ENCODE results near the gene ZNF747. TPM values are rescaled to one million over a fixed set of nuclear protein-coding genes. Genes with fewer than 3 reads are reported as not detected.
A peak's percentile ranks its signal among the peaks of the same experiment; 100 is the strongest.

ZNF747 gene
- total RNA-seq, 2 donors from 2014 or later = 15.8 to 22.6 TPM

DNA sequence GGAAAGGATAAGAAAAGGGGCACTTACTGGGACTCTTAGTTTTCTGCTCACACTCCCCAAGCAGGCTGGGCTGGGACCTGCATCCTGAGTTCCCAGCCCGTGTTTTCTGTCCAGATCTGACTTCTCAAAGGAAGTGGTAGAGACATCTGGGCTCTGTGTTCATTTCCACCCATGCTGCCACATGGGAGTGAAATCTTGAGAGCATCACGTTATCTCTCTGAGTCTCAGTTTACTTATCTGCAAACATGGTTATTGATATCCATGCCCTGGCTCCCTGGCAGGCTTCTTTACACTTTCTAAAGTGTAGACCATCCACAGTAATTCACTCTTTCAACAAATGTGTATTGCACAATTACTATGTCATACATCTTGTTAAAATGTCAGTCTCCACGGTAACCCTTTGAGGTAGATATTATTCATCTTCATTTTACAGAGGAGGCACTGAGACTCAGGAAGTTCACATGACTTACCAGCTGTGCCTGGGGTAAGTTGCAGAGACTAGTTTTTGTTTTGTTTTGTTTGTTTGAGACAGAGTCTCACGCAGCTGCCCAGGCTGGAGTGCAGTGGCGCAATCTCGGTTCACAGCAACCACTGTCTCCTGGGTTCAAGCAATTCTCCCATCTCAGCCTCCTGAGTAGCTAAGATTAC lies 33.5 kb upstream of the ZNF747 start:
- Histone ChIP-seq H3K4me3 (no peak overlapping the region), H3K36me3 (no peaks in the 10 kb centered on the region), H3K27me3 (replicated peaks; ENCODE audit: insufficient read depth) (no peaks in the 10 kb centered on the region), H3K27ac (peak overlapping the region in 1 of 2 donors; percentile 28), H3K4me1 (replicated peaks) (peaks cover 6% of the 10 kb centered on the region), H3K9me3 (no peaks in the 10 kb centered on the region)
- WGBS = 34% methylated on average over 6 of the region's 6 CpGs
- peak; percentile 32 for TF ChIP-seq POLR2A (IDR thresholded peaks at IDR 0.05)
- TF ChIP-seq, protein P1, sequence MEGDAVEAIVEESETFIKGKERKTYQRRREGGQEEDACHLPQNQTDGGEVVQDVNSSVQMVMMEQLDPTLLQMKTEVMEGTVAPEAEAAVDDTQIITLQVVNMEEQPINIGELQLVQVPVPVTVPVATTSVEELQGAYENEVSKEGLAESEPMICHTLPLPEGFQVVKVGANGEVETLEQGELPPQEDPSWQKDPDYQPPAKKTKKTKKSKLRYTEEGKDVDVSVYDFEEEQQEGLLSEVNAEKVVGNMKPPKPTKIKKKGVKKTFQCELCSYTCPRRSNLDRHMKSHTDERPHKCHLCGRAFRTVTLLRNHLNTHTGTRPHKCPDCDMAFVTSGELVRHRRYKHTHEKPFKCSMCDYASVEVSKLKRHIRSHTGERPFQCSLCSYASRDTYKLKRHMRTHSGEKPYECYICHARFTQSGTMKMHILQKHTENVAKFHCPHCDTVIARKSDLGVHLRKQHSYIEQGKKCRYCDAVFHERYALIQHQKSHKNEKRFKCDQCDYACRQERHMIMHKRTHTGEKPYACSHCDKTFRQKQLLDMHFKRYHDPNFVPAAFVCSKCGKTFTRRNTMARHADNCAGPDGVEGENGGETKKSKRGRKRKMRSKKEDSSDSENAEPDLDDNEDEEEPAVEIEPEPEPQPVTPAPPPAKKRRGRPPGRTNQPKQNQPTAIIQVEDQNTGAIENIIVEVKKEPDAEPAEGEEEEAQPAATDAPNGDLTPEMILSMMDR (IDR thresholded peaks at IDR 0.05) = no peak
- peak; percentile 81 for TF ChIP-seq POLR2AphosphoS5 (IDR thresholded peaks at IDR 0.05)
- DNase-seq (ENCODE audit: low spot score) = peak; percentile 58
- intact Hi-C loops (cut with DNase I) = no loop called here

DNA sequence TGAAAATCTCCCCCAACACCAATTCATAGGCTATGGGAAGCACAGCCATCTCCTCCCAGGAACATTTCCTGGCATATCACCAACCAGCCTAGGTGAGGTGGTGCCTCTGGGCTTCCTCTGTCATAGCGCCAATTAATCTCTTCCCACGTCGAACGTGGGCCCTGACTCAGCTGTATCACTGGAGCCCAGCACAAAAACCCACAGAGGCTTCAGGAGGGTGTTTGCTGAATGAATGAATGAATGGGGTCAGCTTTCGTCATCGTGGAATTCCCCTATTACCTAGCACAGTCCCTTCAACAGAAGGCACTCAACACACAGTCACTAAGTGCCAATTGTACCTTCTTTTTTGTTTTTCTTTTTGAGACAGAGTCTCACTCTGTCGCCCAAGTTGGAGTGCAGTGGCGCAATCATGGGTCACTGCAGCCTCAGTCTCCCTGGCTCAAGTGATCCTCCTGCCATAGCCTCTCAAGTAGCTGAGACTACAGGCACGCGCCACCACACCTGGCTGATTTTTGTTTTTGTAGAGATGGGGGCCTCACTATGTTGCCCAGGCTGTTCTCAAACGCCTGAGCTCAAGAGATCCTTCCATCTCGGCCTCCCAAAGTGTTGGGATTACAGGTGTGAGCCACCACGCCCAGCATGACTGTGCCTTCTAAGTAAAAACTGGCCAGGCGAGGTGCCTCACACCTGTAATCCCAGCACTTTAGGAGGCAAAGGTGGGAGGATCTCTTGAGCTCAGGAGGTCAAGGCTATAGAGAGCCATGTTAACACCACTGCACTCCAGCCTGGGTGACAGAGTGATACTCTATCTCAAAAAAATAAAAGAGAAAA lies 32.7 kb upstream of the ZNF747 start:
- no peak for DNase-seq (ENCODE audit: low spot score)
- Histone ChIP-seq H3K9me3 (no peaks in the 10 kb centered on the region), H3K27me3 (replicated peaks; ENCODE audit: insufficient read depth) (no peaks in the 10 kb centered on the region), H3K36me3 (no peaks in the 10 kb centered on the region), H3K27ac (peak overlapping the region in 1 of 2 donors; percentile 28), H3K4me3 (no peak overlapping the region), H3K4me1 (replicated peaks) (peaks cover 3% of the 10 kb centered on the region)
- no peak for TF ChIP-seq POLR2AphosphoS5 (IDR thresholded peaks at IDR 0.05)
- no peak for TF ChIP-seq POLR2A (IDR thresholded peaks at IDR 0.05)
- TF ChIP-seq, protein P1 (IDR thresholded peaks at IDR 0.05) = no peak
- intact Hi-C loops (cut with DNase I) = no loop called here
- WGBS = 76% methylated on average over 14 of the region's 14 CpGs

DNA sequence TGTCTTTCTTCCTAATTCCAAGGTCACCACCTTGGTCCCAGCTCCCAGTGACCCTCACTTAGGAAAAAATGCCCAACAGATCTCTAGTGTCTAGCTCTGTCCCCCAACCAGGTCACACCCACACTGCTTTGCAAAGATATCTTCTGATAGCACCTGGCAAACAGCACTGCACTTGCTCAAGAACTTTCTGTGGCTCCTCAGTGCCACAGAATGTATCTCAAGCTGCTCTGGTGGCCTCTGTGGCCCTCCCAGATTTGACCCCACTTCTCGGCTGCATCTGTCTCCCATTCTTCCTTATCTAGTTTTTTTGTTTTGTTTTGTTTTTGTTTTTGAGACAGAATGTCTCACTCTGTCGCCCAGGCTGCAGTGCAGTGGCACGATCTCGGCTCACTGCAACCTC lies 31.9 kb upstream of the ZNF747 start:
- intact Hi-C loops (cut with DNase I) = no loop called here
- H3K27ac ChIP-seq = no peak overlapping the region
- no peaks in the 10 kb centered on the region for H3K36me3 ChIP-seq
- TF ChIP-seq, protein P1 (IDR thresholded peaks at IDR 0.05) = no peak
- TF ChIP-seq POLR2AphosphoS5 (IDR thresholded peaks at IDR 0.05) = no peak
- no peaks in the 10 kb centered on the region for H3K27me3 ChIP-seq (replicated peaks; ENCODE audit: insufficient read depth)
- H3K9me3 ChIP-seq = no peaks in the 10 kb centered on the region
- no peak overlapping the region for H3K4me3 ChIP-seq
- no peak for DNase-seq (ENCODE audit: low spot score)
- H3K4me1 ChIP-seq (replicated peaks) = no peaks in the 10 kb centered on the region
- 88% methylated on average over 4 of the region's 4 CpGs for WGBS

DNA sequence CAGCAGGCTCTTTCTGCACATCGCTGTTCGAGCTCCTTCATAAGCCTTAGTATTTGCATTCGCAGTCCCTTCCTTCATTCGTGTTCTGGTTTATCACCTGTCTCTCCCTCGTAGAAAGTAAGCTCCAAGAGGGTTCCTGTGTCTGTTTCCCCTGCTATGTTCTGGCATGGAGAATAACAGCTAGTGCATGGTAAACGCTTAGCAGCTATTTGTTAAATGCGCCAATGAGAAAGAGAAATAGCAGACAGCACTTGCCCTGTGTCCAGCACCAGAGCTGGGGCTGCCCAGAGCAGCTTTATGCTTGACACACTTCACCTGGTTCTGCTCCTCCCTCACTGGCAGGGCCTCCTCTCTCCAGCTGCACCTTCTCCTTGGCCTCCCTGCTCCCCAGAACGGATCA lies 31.3 kb upstream of the ZNF747 start:
- Histone ChIP-seq H3K36me3 (no peaks in the 10 kb centered on the region), H3K27me3 (replicated peaks; ENCODE audit: insufficient read depth) (no peaks in the 10 kb centered on the region), H3K4me1 (replicated peaks) (no peaks in the 10 kb centered on the region), H3K4me3 (no peak overlapping the region), H3K9me3 (no peaks in the 10 kb centered on the region), H3K27ac (no peak overlapping the region)
- WGBS = 55% methylated on average over 8 of the region's 8 CpGs
- no peak for DNase-seq (ENCODE audit: low spot score)
- intact Hi-C loops (cut with DNase I) = no loop called here
- TF ChIP-seq POLR2A (IDR thresholded peaks at IDR 0.05) = no peak
- TF ChIP-seq, protein P1 (IDR thresholded peaks at IDR 0.05) = no peak
- TF ChIP-seq POLR2AphosphoS5 (IDR thresholded peaks at IDR 0.05) = no peak

Measured in prostate gland (tissue), 2 donors.